T-cell (primary cell): ENCODE results near the gene TMUB1. TPM values are rescaled to one million over a fixed set of nuclear protein-coding genes. Genes with fewer than 3 reads are reported as not detected.

Source experiments
- ATAC-seq, 4 experiments: fragments of 200-7000 bp in 3 of 4; fragments of 150-1000 bp in 1 of 4; cut with Tn5 transposase; replicated peaks in 1 of 4; 1 replicate in 3 of 4; 2 replicates in 1 of 4; pipeline ENCODE4 v1.10.0; 2021; ENCODE audit warnings: moderate library complexity in 3 of 4, mild to moderate bottlenecking in 2 of 4, moderate number of reproducible peaks in 1 of 4
- CTCF ChIA-PET, 2 donors: fragments of 300-600 bp; sonication (Branson Sonifier 250); formaldehyde crosslinking; loops; one replicate each; lab custom pipeline; 2022; ENCODE audit warnings: antibody characterized with exemption in 2 of 2; lab: Charles Lee
- POLR2A ChIA-PET, 2 donors: fragments of 300-600 bp; sonication (Branson Sonifier 250); formaldehyde crosslinking; loops; one replicate each; lab custom pipeline; 2022; ENCODE audit warnings: antibody characterized with exemption in 2 of 2; lab: Charles Lee
- DNase-seq, 35 experiments: peaks; one replicate each; pipeline versions ENCODE4 v3.0.0 to v3.0.0-alpha.2; 2013 to 2023
- H3K27ac ChIP-seq: one replicate; pipeline ENCODE4 v1.5.1; 2013; ENCODE audit warnings: low read length
- H3K27me3 ChIP-seq, 2 experiments: replicated peaks in 1 of 2; 1 replicate in 1 of 2; 2 replicates in 1 of 2; pipeline versions ENCODE4 v1.6.1 to v1.7.0; 2013; ENCODE audit warnings: low read length in 1 of 2, mixed read lengths in 1 of 2; ENCODE audit not compliant: control insufficient read depth in 2 of 2, insufficient read depth in 2 of 2; ENCODE audit errors: extremely low read depth in 1 of 2
- H3K36me3 ChIP-seq, 2 donors: 1 replicate in 1 of 2; 2 replicates in 1 of 2; pipeline versions ENCODE4 v1.6.1 to v1.7.0; 2013; ENCODE audit warnings: low read length in 1 of 2; ENCODE audit not compliant: control insufficient read depth in 2 of 2, insufficient read depth in 1 of 2; ENCODE audit errors: extremely low read depth in 1 of 2
- H3K4me1 ChIP-seq, 2 experiments: 1 replicate in 1 of 2; 2 replicates in 1 of 2; pipeline versions ENCODE4 v1.6.1 to v1.7.0; 2013; ENCODE audit warnings: low read length in 2 of 2, mixed read lengths in 1 of 2; ENCODE audit not compliant: insufficient read depth in 2 of 2, control insufficient read depth in 1 of 2; ENCODE audit errors: extremely low read depth in 1 of 2
- H3K4me3 ChIP-seq, 2 donors: 1 replicate in 1 of 2; 2 replicates in 1 of 2; pipeline versions ENCODE4 v1.5.1 to v1.7.0; 2013; ENCODE audit warnings: mild to moderate bottlenecking in 2 of 2, low read length in 1 of 2, moderate library complexity in 1 of 2; ENCODE audit not compliant: control insufficient read depth in 1 of 2; ENCODE audit errors: extremely low read depth in 1 of 2
- H3K9me3 ChIP-seq: 2 replicates; pipeline ENCODE4 v1.7.0; 2013
- H3K27ac Mint-ChIP-seq, 2 donors: one replicate each; pipeline ENCODE4 v1.8.0; 2020 to 2021; ENCODE audit warnings: mild to moderate bottlenecking in 2 of 2, mixed read lengths in 2 of 2
- H3K27me3 Mint-ChIP-seq, 2 donors: one replicate each; pipeline ENCODE4 v1.8.0; 2021 to 2022; ENCODE audit warnings: mixed read lengths in 2 of 2
- H3K36me3 Mint-ChIP-seq: one replicate; pipeline ENCODE4 v1.8.0; 2021; ENCODE audit warnings: mixed read lengths
- H3K4me1 Mint-ChIP-seq, 3 donors: one replicate each; pipeline ENCODE4 v1.8.0; 2020 to 2022; ENCODE audit warnings: mixed read lengths in 3 of 3, mild to moderate bottlenecking in 1 of 3
- H3K4me3 Mint-ChIP-seq, 3 donors: one replicate each; pipeline ENCODE4 v1.8.0; 2020 to 2022; ENCODE audit warnings: mild to moderate bottlenecking in 3 of 3, mixed read lengths in 3 of 3, moderate library complexity in 3 of 3
- H3K9me3 Mint-ChIP-seq, 3 donors: one replicate each; pipeline ENCODE4 v1.8.0; 2020 to 2022; ENCODE audit warnings: mixed read lengths in 3 of 3
- WGBS: methylation state at CpG from one replicate; pipeline ENCODE4 v1.1.5; 2013; ENCODE audit warnings: missing lambda C conversion rate; ENCODE audit not compliant: insufficient coverage; 5-methylcytosine and 5-hydroxymethylcytosine counted together
- total RNA-seq, 35 experiments: library from RNA in 6 of 35; stranded (reverse) in 6 of 35; fragments of 120-200 nt in 1 of 35; gene quantifications; one replicate each; pipeline versions ENCODE4 v1.2.1 to v1.2.4 and lab custom pipeline; 2013 to 2026

The TMUB1 gene
- total RNA-seq, 5 donors from 2014 or later (not counting 1 experiment from before 2014, with no cell fraction given) = 44.0 to 67.0 (median 56.5) TPM

DNA sequence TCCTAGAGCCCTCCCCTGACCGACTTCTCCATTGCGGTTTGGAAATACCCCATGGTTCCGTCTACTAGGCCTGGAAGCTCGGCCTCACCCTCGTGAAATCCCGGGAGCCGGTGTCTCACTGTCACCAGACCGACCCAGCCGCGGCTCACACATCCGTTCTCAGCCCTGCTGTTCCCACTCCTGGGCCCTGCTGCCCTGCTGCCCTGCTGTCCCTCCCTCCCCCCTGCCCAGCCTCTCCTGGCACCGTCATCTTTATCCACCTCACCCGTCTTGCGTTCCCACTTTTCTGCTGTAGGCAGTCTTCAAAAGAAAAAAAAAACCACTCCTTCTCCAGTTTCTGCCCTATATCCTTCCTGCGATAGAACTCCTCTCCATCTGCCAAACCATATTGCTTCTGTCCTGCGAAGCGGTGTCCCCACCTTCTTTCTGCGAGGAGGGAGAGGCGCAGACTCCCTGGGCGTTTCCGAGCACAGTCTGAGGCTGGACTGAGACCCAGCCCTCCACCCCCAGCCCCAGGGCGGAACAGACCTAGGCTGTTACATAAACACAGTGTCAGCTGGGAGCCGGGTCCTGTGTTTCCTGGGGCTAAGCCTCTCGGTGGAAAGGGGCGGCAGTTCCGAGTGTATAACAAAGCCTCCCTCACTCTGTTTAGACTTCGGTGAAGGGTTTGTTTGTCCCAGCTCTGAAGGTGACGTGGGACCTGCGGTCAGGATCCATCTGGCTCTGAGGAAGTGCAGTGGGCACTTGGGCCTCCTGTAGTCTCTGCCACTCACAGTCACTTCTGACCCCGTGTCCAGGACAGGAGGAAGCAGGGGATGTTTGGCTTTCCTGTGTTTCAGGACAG lies 5.8 kb upstream of the TMUB1 start:
- Histone ChIP-seq H3K27ac (no peak overlapping the region), H3K4me3 (no peak overlapping the region), H3K9me3 (no peaks in the 10 kb centered on the region), H3K27me3 (peaks cover 0 to 23% of the 10 kb centered on the region in 2 experiments), H3K4me1 (peaks cover 10 to 46% of the 10 kb centered on the region in 2 experiments), H3K36me3 (no peaks in the 10 kb centered on the region)
- ChIA-PET CTCF (interaction anchor here in 1 of 2 donors (0.7 kb wide), 1 partner anchor 22 kb away, joined by 3 read pairs; no protein-coding TSS in a partner anchor), POLR2A (no interaction called here)
- H3K27ac Mint-ChIP-seq = peak overlapping the region in 1 of 2 donors; percentile 29
- peaks cover 4 to 11% of the 10 kb centered on the region in 2 donors for H3K27me3 Mint-ChIP-seq
- H3K36me3 Mint-ChIP-seq = no peaks in the 10 kb centered on the region
- ATAC-seq (no peak), DNase-seq (peak in 2 of 35 experiments; percentile 35 to 43)
- H3K4me1 Mint-ChIP-seq = peaks cover 33 to 39% (median 36%) of the 10 kb centered on the region in 3 donors
- H3K4me3 Mint-ChIP-seq = peak overlapping the region; percentile 9 to 79 (median 64)
- 57% methylated on average over 17 of the region's 30 CpGs for WGBS
- H3K9me3 Mint-ChIP-seq = no peaks in the 10 kb centered on the region

- peaks cover 0 to 23% of the 10 kb centered on the region in 2 experiments for H3K27me3 ChIP-seq
- no peaks in the 10 kb centered on the region for H3K9me3 ChIP-seq
- H3K4me3 Mint-ChIP-seq = peak overlapping the region; percentile 64 to 79 (median 68)
- H3K4me1 Mint-ChIP-seq = peaks cover 36 to 44% (median 39%) of the 10 kb centered on the region in 3 donors
- H3K27ac Mint-ChIP-seq = peak overlapping the region in 1 of 2 donors; percentile 58
- H3K36me3 Mint-ChIP-seq = no peaks in the 10 kb centered on the region
- peaks cover 13 to 52% of the 10 kb centered on the region in 2 experiments for H3K4me1 ChIP-seq
- peaks cover 4 to 11% of the 10 kb centered on the region in 2 donors for H3K27me3 Mint-ChIP-seq
- H3K36me3 ChIP-seq = no peaks in the 10 kb centered on the region
- 83% methylated on average over 4 of the region's 16 CpGs for WGBS
- ATAC-seq (no peak), DNase-seq (no peak)
- ChIA-PET CTCF (interaction anchor here in 1 of 2 donors (0.7 kb wide), 1 partner anchor 23 kb away, joined by 3 read pairs; no protein-coding TSS in a partner anchor), POLR2A (interaction anchor here in 1 of 2 donors (0.6 kb wide), 1 partner anchor 602 kb away, joined by 6 read pairs; no protein-coding TSS in a partner anchor)
- peak overlapping the region in 1 of 2 donors; percentile 66 for H3K4me3 ChIP-seq
- H3K9me3 Mint-ChIP-seq = no peaks in the 10 kb centered on the region
- no peak overlapping the region for H3K27ac ChIP-seq
These were observed 4.9 kb upstream of the TMUB1 start for GRCh38 chr7:151088019-151088855.

GRCh38 chr7:151087245-151088018 lies 4.1 kb upstream of the TMUB1 start:
- Mint-ChIP-seq H3K27ac (peak overlapping the region in 1 of 2 donors; percentile 58), H3K4me3 (peak overlapping the region; percentile 79 to 92 (median 83)), H3K9me3 (no peaks in the 10 kb centered on the region), H3K36me3 (no peaks in the 10 kb centered on the region), H3K27me3 (peaks cover 4 to 11% of the 10 kb centered on the region in 2 donors), H3K4me1 (peaks cover 41 to 51% (median 45%) of the 10 kb centered on the region in 3 donors)
- no peaks in the 10 kb centered on the region for H3K36me3 ChIP-seq
- ChIA-PET POLR2A (interaction anchor here in 1 of 2 donors (0.6 kb wide), 1 partner anchor 601 kb away, joined by 6 read pairs; no protein-coding TSS in a partner anchor), CTCF (interaction anchor here in 1 of 2 donors (0.6 to 0.7 kb wide), 2 partner anchors 545 to 717 kb away, joined by 3 to 4 read pairs; no protein-coding TSS in a partner anchor)
- ATAC-seq = peak in 3 of 4 experiments; percentile 22 to 38 (median 33)
- H3K27ac ChIP-seq = no peak overlapping the region
- H3K4me1 ChIP-seq = peaks cover 16 to 57% of the 10 kb centered on the region in 2 experiments
- 2% methylated on average over 65 of the region's 70 CpGs for WGBS
- H3K4me3 ChIP-seq = peak overlapping the region; percentile 66 to 80
- peaks cover 0 to 23% of the 10 kb centered on the region in 2 experiments for H3K27me3 ChIP-seq
- peak in 11 of 35 experiments; percentile 12 to 66 (median 34) for DNase-seq
- no peaks in the 10 kb centered on the region for H3K9me3 ChIP-seq

GRCh38 chr7:151086802-151087244 lies 3.5 kb upstream of the TMUB1 start:
- no peaks in the 10 kb centered on the region for H3K9me3 Mint-ChIP-seq
- Histone ChIP-seq H3K4me1 (peaks cover 17 to 63% of the 10 kb centered on the region in 2 experiments), H3K4me3 (peak overlapping the region; percentile 66 to 80), H3K27me3 (peaks cover 0 to 23% of the 10 kb centered on the region in 2 experiments), H3K9me3 (no peaks in the 10 kb centered on the region), H3K36me3 (no peaks in the 10 kb centered on the region), H3K27ac (no peak overlapping the region)
- H3K27me3 Mint-ChIP-seq = peaks cover 4 to 11% of the 10 kb centered on the region in 2 donors
- WGBS = under 1% methylated on average over 55 of the region's 56 CpGs
- ChIA-PET POLR2A (no interaction called here), CTCF (interaction anchor here in 1 of 2 donors (0.6 to 0.7 kb wide), 2 partner anchors 546 to 716 kb away, joined by 3 to 4 read pairs; no protein-coding TSS in a partner anchor)
- ATAC-seq (peak in 2 of 4 experiments; percentile 20 to 26), DNase-seq (peak in 5 of 35 experiments; percentile 9 to 55 (median 19))
- H3K27ac Mint-ChIP-seq = peak overlapping the region in 1 of 2 donors; percentile 39
- H3K36me3 Mint-ChIP-seq = no peaks in the 10 kb centered on the region
- H3K4me1 Mint-ChIP-seq = peaks cover 44 to 51% (median 50%) of the 10 kb centered on the region in 3 donors
- peak overlapping the region; percentile 79 to 92 (median 83) for H3K4me3 Mint-ChIP-seq

DNA sequence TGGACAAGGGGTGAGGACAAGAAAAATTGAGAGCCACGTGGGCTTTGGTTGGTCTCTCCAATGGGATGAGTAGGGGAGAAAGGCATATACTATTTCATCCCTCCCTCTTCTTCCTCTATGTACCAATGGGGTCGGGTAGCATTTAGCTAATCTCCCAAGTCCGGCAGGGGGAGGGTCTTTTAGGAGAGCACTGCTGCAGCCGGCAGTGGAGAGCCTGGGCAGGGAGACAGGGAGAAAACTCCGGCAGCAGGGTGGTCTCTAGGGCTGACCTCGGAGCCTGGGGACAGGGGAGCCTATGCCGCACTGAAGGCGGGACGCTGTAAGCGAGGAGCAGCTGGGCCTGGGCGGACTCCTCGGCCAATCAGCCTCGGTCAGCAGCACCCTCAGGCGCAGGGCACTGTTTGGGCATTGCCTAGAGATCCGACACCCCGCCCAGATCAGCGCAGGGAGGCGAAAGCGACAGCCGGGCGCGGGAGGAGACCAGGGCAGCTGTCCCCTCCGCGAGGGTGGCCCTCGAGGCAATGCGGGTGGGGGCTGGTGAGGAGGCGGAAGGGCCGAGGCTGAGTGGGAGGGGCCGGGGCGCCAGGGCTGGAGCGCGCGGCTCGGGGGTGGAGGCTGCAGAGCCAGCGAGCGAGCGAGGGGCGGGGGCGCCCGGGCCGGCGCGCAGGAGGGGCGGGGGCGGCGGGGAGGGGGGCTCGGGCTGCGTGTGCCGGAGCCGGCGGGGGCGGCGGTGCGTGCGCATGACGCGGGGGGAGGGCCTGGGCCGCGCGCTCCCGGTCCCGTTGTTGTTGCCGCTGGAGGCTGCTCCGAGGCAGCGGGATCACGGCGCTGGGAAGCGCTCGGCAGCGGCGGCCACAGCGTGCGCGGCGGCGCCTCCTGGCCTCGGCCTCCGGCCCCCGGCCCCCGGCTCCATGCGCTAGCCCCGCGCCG lies 2.7 kb upstream of the TMUB1 start, which contains the start of gene AGAP3:
Gene AGAP3, plus strand, starts transcription at position 785 of the 930 bp plus-strand sequence. CDS start 267 bp downstream, outside the sequence.
- Histone ChIP-seq H3K9me3 (no peaks in the 10 kb centered on the region), H3K4me3 (peak within 1 kb of the TSS; percentile 66 to 80), H3K27me3 (peaks cover 0 to 23% of the 10 kb centered on the region in 2 experiments), H3K4me1 (peaks cover 17 to 72% of the 10 kb centered on the region in 2 experiments), H3K27ac (no peak within 1 kb of the TSS), H3K36me3 (no peaks in the 10 kb centered on the region)
- H3K27me3 Mint-ChIP-seq = peaks cover 4 to 11% of the 10 kb centered on the region in 2 donors
- peaks cover 42 to 51% (median 49%) of the 10 kb centered on the region in 3 donors for H3K4me1 Mint-ChIP-seq
- DNase-seq (peak in 30 of 35 experiments; percentile 7 to 71 (median 44)), ATAC-seq (peak; percentile 5 to 17 (median 9))
- peak within 1 kb of the TSS; percentile 75 to 83 for H3K27ac Mint-ChIP-seq
- CTCF ChIA-PET = interaction anchor here in 1 of 2 donors (1.4 kb wide), 1 partner anchor 58 kb away, joined by 8 read pairs; the partner anchor contains the start of gene ABCB8
- POLR2A ChIA-PET = no interaction called here
- H3K4me3 Mint-ChIP-seq = peak within 1 kb of the TSS; percentile 83 to 92 (median 89)
- 1% methylated on average over 64 of the region's 84 CpGs for WGBS
- H3K9me3 Mint-ChIP-seq = no peaks in the 10 kb centered on the region
- no peaks in the 10 kb centered on the region for H3K36me3 Mint-ChIP-seq
